ENCODE data around the gene ARHGAP26. TPM values are rescaled to one million over a fixed set of nuclear protein-coding genes. Genes with fewer than 3 reads are reported as not detected.

Gene ARHGAP26
- total RNA-seq, 1 donor = 7.6 TPM

DNA sequence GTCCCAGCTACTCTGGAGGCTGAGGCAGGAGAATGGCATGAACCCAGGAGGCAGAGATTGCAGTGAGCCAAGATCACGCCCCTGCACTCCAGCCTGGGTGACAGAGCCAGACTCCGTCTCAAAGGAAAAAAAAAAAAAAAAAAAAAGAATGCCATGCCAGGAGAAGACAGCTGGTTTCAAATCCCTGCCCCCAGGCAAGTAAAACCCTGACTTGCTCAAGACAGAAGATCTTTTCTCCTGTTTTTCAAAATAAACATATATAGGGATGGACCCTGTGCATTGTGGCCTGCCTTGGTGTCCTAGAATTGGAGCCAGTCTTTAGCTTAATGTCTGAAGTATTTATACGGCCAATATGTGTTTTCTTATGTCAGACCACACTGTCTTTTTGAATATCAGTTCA is 456.2 kb downstream of the ARHGAP26 start:
- Histone ChIP-seq H3K36me3 (ENCODE audit: insufficient read depth, low read length) (no peaks in the 10 kb centered on the region), H3K9me3 (ENCODE audit: low read depth, low read length) (no peaks in the 10 kb centered on the region), H4K20me1 (ENCODE audit: insufficient read depth, low read length) (no peaks in the 10 kb centered on the region), H3K27ac (ENCODE audit: low read depth, low read length) (no peak overlapping the region), H3K4me2 (ENCODE audit: insufficient read depth, low read length) (no peak overlapping the region), H3K4me1 (ENCODE audit: insufficient read depth, low read length) (peaks cover 18% of the 10 kb centered on the region), H2AFZ (ENCODE audit: low read length) (no peak overlapping the region), H3K27me3 (ENCODE audit: insufficient read depth, low read length) (no peaks in the 10 kb centered on the region), H3K79me2 (ENCODE audit: insufficient read depth, low read length) (no peaks in the 10 kb centered on the region), H3K4me3 (ENCODE audit: insufficient read depth, low read length) (no peak overlapping the region)
- no peak for TF ChIP-seq CTCF (IDR thresholded peaks at IDR 0.05; ENCODE audit: extremely low read depth, low read depth, low read length)
- DNase-seq (ENCODE audit: insufficient read length, low spot score, missing footprints) = no peak

DNA sequence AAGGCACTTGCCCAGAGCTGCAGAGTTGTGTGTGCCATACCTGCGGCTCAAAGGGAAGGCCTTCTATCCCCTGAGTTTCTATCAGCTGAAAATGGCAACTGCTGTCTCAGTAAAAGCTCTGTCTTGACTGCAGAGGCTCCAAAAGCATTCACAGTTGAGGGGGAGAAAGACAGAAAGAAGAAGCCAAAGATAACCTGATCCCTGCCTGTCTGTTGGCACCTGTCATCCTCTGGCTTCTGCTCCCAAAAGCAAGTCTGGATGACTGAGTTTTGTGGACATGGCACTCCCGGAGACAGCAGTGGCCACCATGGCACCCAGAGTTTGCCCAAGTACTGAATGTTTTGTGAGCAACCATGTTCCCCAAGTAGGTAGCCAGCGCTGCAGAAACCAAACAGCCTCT is 456.7 kb downstream of the ARHGAP26 start:
- TF ChIP-seq CTCF (IDR thresholded peaks at IDR 0.05; ENCODE audit: extremely low read depth, low read depth, low read length) = no peak
- no peak for DNase-seq (ENCODE audit: insufficient read length, low spot score, missing footprints)

DNA sequence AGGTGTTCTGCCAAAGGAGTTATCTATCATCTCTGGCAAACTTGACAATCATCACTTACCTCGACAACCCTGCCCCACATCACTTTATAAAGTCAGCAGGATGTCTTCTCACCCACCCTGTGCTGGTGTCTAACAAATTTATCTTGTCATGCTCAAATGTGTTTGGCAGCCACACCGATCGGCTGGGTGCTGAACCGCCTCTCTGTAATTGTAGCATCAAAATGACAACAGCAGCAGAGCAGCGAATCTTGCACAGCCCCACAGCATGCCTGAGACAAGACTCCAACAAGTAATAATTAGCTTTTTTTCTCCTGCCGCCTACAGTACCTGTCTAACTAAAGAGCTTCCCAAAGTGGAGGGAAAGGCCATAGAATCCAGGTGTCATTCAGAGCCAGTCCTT is 457.1 kb downstream of the ARHGAP26 start:
- Histone ChIP-seq H3K36me3 (ENCODE audit: insufficient read depth, low read length) (no peaks in the 10 kb centered on the region), H3K79me2 (ENCODE audit: insufficient read depth, low read length) (no peaks in the 10 kb centered on the region), H3K27ac (ENCODE audit: low read depth, low read length) (no peak overlapping the region), H3K4me1 (ENCODE audit: insufficient read depth, low read length) (peaks cover 25% of the 10 kb centered on the region), H3K4me3 (ENCODE audit: insufficient read depth, low read length) (no peak overlapping the region), H3K4me2 (ENCODE audit: insufficient read depth, low read length) (no peak overlapping the region), H3K27me3 (ENCODE audit: insufficient read depth, low read length) (no peaks in the 10 kb centered on the region), H2AFZ (ENCODE audit: low read length) (no peak overlapping the region), H3K9me3 (ENCODE audit: low read depth, low read length) (no peaks in the 10 kb centered on the region), H4K20me1 (ENCODE audit: insufficient read depth, low read length) (no peaks in the 10 kb centered on the region)
- no peak for TF ChIP-seq CTCF (IDR thresholded peaks at IDR 0.05; ENCODE audit: extremely low read depth, low read depth, low read length)
- no peak for DNase-seq (ENCODE audit: insufficient read length, low spot score, missing footprints)

More for the DNA sequence above, 456.7 kb downstream of the ARHGAP26 start:
- no peaks in the 10 kb centered on the region for H4K20me1 ChIP-seq (ENCODE audit: insufficient read depth, low read length)
- H3K4me2 ChIP-seq (ENCODE audit: insufficient read depth, low read length) = no peak overlapping the region
- H3K36me3 ChIP-seq (ENCODE audit: insufficient read depth, low read length) = no peaks in the 10 kb centered on the region
- H3K4me1 ChIP-seq (ENCODE audit: insufficient read depth, low read length) = peaks cover 23% of the 10 kb centered on the region
- no peak overlapping the region for H2AFZ ChIP-seq (ENCODE audit: low read length)
- no peak overlapping the region for H3K27ac ChIP-seq (ENCODE audit: low read depth, low read length)
- H3K4me3 ChIP-seq (ENCODE audit: insufficient read depth, low read length) = no peak overlapping the region
- H3K9me3 ChIP-seq (ENCODE audit: low read depth, low read length) = no peaks in the 10 kb centered on the region
- H3K79me2 ChIP-seq (ENCODE audit: insufficient read depth, low read length) = no peaks in the 10 kb centered on the region
- no peaks in the 10 kb centered on the region for H3K27me3 ChIP-seq (ENCODE audit: insufficient read depth, low read length)

DNA sequence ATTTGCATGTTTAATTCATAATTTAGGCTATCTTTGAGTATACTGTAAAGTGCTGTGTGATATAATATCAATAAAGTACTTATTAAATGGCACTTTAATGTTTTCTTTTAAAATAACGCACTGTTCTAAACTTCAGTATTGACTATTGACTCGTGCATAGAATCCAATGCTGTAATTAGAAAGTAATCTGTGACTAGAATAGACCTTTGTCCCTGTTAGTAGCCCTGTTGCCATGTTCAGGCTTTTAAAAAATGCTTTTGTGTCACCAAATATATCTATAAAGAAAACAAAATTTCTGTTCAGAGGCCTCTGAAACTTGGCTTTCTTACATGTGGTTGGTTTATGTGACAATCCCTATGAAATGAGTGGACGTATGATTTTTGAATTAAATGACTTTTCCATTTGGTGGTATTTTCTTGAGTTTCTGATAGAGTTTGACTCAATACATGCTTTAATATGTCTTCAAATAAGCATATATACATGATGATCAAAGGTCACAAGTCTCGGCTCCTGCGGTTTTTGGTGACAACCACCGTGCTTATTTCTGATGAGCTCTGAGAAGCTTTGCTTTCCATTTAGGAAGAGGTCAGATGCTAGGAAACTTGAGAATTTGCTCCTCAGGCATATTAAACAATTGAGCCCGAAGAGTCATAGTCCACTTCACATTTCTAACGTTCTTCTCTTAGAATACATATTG is 458.6 kb downstream of the ARHGAP26 start:
- TF ChIP-seq CTCF (IDR thresholded peaks at IDR 0.05; ENCODE audit: extremely low read depth, low read depth, low read length) = no peak
- Histone ChIP-seq H3K36me3 (ENCODE audit: insufficient read depth, low read length) (no peaks in the 10 kb centered on the region), H3K27me3 (ENCODE audit: insufficient read depth, low read length) (no peaks in the 10 kb centered on the region), H3K9me3 (ENCODE audit: low read depth, low read length) (no peaks in the 10 kb centered on the region), H3K4me1 (ENCODE audit: insufficient read depth, low read length) (peaks cover 31% of the 10 kb centered on the region), H2AFZ (ENCODE audit: low read length) (no peak overlapping the region), H4K20me1 (ENCODE audit: insufficient read depth, low read length) (no peaks in the 10 kb centered on the region), H3K4me2 (ENCODE audit: insufficient read depth, low read length) (no peak overlapping the region), H3K79me2 (ENCODE audit: insufficient read depth, low read length) (no peaks in the 10 kb centered on the region), H3K27ac (ENCODE audit: low read depth, low read length) (no peak overlapping the region), H3K4me3 (ENCODE audit: insufficient read depth, low read length) (no peak overlapping the region)
- no peak for DNase-seq (ENCODE audit: insufficient read length, low spot score, missing footprints)
